GM12801 (cell line): Measurements from ENCODE around the gene UBE2Q1.

Experiments used
- CTCF ChIP-seq: IDR thresholded peaks from one replicate; pipeline ENCODE4 v1.5.1; 2011; ENCODE audit warnings: control low read depth; ENCODE audit not compliant: insufficient read length; ENCODE audit errors: extremely low read depth

Gene UBE2Q1

GRCh38 chr1:154557939-154558719, at the start of gene UBE2Q1:
Gene UBE2Q1, minus strand, starts transcription at chr1:154558662. Its CDS starts 109 bp downstream, at chr1:154558553.
- TF ChIP-seq CTCF: no peak

- TF ChIP-seq CTCF: no peak
These were observed 49.3 kb upstream of the UBE2Q1 start, which contains the start of gene ADAR for GRCh38 chr1:154607609-154608396. Gene ADAR, minus strand, starts transcription at chr1:154608186. Its CDS starts 180 bp downstream, at chr1:154608006.

GRCh38 chr1:154607106-154607608, 48.7 kb upstream of the UBE2Q1 start:
- no peak for TF ChIP-seq CTCF

- TF ChIP-seq CTCF: no peak
These were observed 47.1 kb upstream of the UBE2Q1 start for GRCh38 chr1:154605534-154605933.

- no peak for TF ChIP-seq CTCF
These were observed 44.9 kb upstream of the UBE2Q1 start for GRCh38 chr1:154603317-154603716.

GRCh38 chr1:154599658-154600057, 41.2 kb upstream of the UBE2Q1 start:
- TF ChIP-seq CTCF: no peak
